Globus pallidus (tissue), 1 donor: ENCODE data around the gene DDX3X.
"Not testable (repeated sequence)": the region's sequence is repeated elsewhere in the genome, so short reads cannot be mapped to it uniquely, and the experiment has no call there.

ENCODE experiments used
- DNase-seq: peaks from one replicate; pipeline ENCODE4 v3.0.0-alpha.2; 2015; ENCODE audit warnings: low spot score

The DDX3X gene

GRCh38 chrX:41373989-41374606, 40.1 kb downstream of the DDX3X start:
- DNase-seq = no peak

DNA sequence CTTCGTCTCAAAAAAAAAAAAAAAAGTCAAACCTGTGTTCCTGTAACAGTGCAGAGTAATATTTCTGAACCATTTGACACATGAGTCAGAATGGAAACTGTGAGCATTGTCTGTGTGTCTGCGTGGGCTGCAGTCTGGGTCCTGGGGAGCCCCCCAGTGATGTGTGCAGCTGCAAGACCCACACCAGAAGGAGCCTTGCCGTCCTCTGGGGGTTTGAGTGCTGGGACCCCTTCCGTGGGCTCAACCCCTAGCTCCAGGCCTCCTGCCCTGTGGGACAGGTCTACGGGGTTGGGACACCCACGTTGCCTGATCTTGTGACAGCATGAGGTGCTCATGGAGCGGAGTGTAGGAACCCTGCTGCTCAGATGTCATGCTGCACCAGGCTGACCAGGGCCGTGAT, 43.7 kb downstream of the DDX3X start:
- no peak for DNase-seq

DNA sequence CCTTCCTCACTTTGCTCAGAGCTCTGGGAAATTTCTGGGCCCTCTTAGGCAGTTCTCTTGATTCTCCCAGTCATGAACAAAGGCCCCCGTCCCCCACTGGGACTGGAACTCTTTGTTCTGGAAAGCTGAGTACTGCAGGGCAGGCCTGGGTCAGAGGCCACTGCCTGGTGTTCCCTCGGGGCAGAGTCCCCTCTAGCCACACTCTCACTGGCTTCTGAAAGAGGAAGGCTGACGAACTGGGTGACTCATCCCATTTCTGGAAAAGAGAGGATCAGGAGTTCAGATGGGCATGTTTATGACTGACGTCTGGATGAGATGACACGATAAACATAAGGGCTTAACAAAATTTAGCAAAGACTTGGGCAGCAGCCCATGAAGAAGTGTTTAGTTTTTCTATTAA, 47.7 kb downstream of the DDX3X start:
- no peak for DNase-seq

DNA sequence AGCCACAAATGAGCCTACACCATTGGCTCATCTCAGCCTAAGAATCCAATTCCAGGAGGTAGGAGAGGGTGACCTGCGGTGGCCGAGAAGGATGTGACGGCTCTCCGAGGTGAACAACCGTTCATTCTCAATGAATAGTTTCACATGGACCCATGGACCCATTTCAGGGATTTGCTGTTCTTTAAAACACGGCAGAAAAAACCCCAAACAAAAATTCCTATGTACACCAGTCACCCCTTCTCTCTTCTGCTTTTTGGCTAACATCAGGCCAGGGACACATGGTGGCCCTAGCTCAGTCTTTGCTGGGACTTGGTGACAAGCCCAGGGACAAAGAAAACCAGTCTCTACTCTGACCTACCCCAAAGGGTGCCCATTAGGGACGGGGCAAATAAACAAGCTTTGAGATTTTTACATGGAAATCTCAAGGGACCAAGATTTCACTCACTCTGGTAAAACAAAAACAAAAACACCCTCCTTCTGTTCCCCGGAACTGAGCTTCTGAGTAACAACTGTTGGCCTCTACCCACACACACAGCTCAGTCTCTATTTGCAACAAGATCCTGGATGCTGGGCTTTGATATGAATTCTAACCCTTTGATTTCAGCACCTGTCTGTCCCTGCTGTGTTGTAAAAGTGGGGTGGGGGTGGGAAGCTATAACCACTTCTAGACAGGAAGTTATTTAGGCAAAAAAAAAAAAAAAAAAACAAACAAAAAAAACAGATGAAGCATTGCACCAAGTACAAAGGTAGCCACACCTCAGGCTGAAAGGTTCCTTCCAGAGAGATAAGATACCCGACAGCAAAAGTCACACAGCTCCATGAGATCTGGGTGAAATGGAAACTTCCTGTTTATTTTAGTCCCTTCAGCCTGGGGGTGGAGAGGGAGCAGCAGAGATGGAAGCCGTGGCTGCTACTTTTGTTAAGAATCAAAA, 49.0 kb downstream of the DDX3X start:
- no peak for DNase-seq

- DNase-seq = peak; percentile 6
Observed at GRCh38 chrX:41384051-41384705, 50.2 kb downstream of the DDX3X start.

DNA sequence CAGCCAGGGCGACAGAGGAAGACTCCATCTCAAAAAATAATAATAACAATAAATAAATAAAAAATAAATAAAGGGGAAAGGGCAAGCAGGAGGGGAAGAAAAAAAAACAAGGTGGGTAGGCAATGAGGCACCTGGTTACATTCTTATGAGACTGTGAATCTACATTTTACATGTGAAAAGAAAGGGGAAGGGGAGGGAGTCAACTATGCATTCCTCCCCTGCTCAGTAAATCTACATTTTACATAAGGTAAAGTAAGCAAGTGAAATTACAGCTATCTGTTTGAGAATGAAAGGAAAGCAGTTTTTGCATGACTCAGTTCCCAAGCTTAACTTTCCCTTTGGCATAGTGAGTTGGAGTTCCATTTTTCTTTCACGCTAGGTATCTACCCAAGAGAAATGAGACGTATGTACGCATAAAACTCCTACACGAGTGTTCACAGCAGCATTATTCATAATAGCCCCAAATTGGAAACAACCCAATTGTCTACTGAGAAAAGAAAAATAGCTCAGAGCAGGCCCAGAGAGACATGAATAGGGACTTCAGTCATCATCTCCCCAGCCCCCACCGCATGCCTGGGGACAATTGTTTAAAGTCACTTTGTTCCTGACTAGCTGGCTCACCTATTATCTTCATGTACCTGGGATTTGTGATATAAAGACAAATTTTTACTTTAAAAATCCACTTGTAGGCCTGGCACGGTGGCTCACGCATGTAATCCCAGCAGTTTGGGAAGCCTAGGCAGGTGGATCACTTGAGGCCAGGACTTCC, 52.4 kb downstream of the DDX3X start:
- no peak for DNase-seq

DNA sequence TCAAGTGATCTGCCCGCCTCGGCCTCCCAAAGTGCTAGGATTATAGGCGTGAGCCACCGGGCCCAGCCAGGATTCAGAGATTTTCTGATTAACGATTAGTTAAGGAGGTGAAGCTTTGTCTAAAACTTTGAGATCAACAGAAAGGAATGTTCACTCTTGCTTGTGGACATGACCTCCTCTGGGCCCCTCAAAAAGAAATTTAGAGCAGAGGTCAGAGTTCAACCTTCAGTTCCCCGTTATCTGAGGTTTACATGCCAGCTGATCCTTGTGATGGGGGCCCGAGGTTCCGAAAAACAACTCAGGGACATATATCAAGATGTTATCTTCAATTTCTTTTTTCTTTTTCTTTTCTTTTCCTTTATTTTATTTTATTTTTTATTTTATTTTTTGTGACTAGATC, 54.6 kb downstream of the DDX3X start:
- DNase-seq = no peak

- DNase-seq = no peak
Observed at GRCh38 chrX:41389311-41389888, 55.4 kb downstream of the DDX3X start.

GRCh38 chrX:41390576-41390975, 56.6 kb downstream of the DDX3X start:
- DNase-seq = not testable (repeated sequence)

GRCh38 chrX:41391606-41392005, 57.6 kb downstream of the DDX3X start:
- DNase-seq = no peak

DNA sequence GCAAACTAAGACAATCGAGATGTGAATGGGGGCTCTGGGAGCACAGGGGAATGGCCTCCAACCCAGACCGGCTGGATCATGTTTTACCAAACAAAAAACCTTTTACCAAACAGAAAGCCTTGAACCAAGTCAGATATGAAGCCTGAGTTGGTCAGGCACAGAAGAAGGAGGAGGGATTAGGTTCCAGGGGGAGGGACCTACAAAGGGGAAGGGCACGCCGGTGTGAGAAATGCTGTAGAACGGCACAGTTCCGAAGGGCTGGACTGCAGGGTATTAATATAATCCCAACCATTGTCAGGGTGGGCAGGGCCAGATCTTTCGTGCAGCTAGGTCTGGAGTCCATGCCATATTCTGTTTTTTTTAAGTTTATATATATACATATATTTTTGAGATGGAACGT, 60.3 kb downstream of the DDX3X start:
- no peak for DNase-seq

DNA sequence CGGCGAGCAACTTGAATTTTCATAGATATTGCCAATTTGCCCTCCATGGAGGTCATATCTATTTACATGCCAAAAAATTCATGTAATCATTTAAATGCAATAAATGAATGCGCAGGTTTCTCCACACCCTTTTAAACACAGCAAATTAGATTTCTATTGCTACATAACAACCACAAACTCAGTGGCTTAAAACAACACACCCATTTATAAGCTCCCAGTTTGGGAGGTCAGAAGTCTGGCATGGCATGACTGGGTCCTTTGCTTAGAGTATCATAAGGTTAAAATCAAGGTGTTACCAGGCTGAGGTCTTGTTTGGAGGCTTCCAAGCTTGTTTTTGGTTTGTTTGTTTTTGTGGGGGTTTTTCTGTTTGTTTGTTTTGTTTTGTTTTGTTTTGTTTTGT, 63.3 kb downstream of the DDX3X start:
- DNase-seq = no peak

DNA sequence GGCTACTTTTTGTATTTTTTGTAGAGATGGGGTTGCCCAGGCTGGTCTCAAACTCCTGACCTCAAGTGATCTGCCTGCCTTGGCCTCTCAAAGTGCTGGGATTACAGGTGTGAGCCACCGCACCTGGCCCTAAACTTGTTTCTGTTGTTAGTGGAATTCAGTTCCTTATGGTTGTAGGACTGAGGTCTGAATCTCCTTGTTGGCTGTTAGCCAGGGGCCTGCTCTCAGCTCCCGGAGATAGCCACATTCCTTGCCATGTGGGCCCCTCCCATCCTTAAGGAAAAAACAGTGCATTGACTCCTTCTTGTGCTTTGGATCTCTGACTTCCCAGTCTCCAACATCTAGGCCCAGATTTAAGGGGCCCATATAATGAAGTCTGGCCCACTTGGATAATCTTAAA, 63.8 kb downstream of the DDX3X start:
- DNase-seq = no peak

GRCh38 chrX:41402556-41402955, 68.6 kb downstream of the DDX3X start:
- DNase-seq = not testable (repeated sequence)

DNA sequence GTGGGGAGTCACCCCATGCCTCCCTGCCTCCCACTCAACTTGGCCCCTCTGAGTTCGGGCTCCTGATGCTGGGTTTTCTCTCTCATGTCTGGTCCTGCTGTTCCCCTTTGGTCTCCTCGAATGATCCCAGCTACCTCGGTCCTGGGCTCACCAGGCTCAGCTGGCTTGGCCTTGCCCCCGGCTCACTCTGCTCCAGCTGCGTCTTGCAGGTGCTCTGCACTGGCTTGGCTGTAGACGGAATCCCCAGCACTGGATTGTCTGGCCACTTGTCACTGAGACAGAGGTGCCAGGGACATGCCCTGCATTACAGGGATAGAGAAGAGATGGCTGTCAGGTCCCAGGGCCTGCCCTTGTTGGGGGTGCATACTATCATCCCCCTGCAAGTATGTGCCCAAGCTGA, 71.6 kb downstream of the DDX3X start:
- no peak for DNase-seq

DNA sequence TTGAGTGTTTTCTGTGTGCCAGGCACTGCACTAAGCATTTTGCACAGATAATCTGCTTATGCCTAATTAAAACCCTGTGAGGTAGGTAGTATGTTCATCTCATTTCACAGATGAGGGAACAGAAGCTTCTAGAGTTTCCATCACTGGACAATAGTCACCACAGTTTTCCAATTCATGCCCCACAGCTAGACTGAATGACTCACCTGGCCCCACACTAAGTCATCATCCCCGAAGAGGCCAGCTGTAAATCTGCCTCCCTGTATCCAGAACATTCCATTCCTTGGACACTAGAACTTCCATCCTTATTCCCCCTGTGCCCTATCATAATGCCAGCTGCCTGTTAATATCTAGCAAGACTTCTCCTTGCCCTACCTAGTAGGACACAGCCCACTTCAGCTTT, 72.2 kb downstream of the DDX3X start:
- no peak for DNase-seq

DNA sequence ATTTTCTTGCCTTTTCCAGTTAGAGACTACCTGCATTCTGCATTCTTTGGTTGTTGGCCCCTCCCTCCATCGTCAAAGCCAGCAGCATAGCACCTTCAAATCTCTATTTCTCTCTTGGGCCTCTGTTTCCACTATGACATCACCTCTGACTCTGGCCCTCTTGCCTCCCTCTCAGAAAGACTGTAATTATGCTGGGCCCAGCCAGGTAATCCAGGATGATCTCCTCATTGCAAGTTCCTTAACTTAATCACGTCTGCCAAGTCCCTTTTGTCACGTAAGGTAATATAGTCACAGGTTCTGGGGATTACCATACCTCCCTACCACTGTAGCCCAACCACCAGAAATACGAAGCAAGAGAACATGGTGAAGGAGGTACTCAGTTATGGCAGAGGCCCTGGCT, 73.9 kb downstream of the DDX3X start:
- no peak for DNase-seq

- no peak for DNase-seq
Observed at GRCh38 chrX:41408576-41408975, 74.6 kb downstream of the DDX3X start.

DNA sequence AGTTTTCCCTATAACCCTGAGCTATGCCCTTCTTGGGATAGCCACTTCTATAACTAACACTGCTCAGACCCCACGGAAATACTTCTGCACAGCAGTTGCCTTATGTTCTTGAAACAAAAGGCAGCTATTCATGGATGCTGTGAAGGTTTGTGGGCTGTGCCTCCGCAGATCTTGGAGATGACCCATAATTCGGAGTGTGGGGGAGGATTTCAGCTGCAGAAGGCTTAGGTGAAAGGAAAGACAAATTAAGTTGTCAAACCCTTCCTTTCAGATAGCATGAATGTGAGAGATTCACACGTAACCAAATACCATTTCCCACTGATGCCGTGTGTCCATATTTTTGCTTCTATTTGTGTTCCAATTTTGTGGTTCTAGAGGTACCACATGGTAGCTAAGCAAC, 75.0 kb downstream of the DDX3X start:
- no peak for DNase-seq

GRCh38 chrX:41411222-41411621, 77.3 kb downstream of the DDX3X start:
- DNase-seq = not testable (repeated sequence)

- DNase-seq = no peak
Observed at GRCh38 chrX:41412261-41413081, 78.5 kb downstream of the DDX3X start.
